HepG2 (cell line): ENCODE measurements around the gene CDKN1C. TPM values are rescaled to one million over a fixed set of nuclear protein-coding genes. Genes with fewer than 3 reads are reported as not detected.

Source experiments
- HNF4A ChIP-seq: sonication (generic); formaldehyde crosslinking; IDR thresholded peaks from 2 replicates; pipeline ENCODE4 v1.4.0; 2020; ENCODE audit warnings: missing genetic modification reagents
- HNF4G ChIP-seq, 2 experiments: sonication (generic) in 1 of 2; formaldehyde crosslinking in 1 of 2; IDR thresholded peaks; 2 replicates each; pipeline versions ENCODE4 v1.4.0 to v1.6.1; 2011 to 2020; ENCODE audit warnings: borderline replicate concordance in 2 of 2, low read depth in 2 of 2, mild to moderate bottlenecking in 2 of 2, low read length in 1 of 2, missing genetic modification reagents in 1 of 2, moderate library complexity in 1 of 2
- KAT2B ChIP-seq: fragments of 150-350 bp; IDR thresholded peaks from 2 replicates; pipeline ENCODE4 v1.6.1; 2014; ENCODE audit warnings: low read depth, low read length, borderline replicate concordance
- NFKB2 ChIP-seq: sonication (generic); formaldehyde crosslinking; IDR thresholded peaks from 2 replicates; pipeline ENCODE4 v1.4.0; 2020; ENCODE audit warnings: missing genetic modification reagents, borderline replicate concordance
- SAP130 ChIP-seq: IDR thresholded peaks from 2 replicates; pipeline ENCODE4 v1.6.1; 2016; ENCODE audit warnings: low read depth
- ZNF317 ChIP-seq: sonication (generic); formaldehyde crosslinking; IDR thresholded peaks from 2 replicates; pipeline ENCODE4 v1.5.0; 2020; ENCODE audit warnings: mild to moderate bottlenecking, missing genetic modification reagents
- ZNF33B ChIP-seq: sonication (generic); formaldehyde crosslinking; IDR thresholded peaks from 2 replicates; pipeline ENCODE4 v1.5.1; 2020; ENCODE audit warnings: mild to moderate bottlenecking, missing genetic modification reagents
- ZSCAN29 ChIP-seq: sonication (generic); formaldehyde crosslinking; conservative IDR thresholded peaks from 2 replicates; pipeline ENCODE4 v1.4.0; 2020; ENCODE audit warnings: mild to moderate bottlenecking, missing genetic modification reagents
- polyA plus RNA-seq, 8 experiments: library from polyadenylated mRNA; depleted of rRNA in 3 of 8; stranded (reverse) in 7 of 8; unstranded in 1 of 8; fragments of >200 nt; fragmentation: Illumina TruSeq in 4 of 8; extraction: Trizol in 4 of 8; gene quantifications; 2 replicates each; pipeline versions ENCODE4 v1.2.1 to v1.2.3, GENCODE V29; 2011 to 2016; ENCODE audit warnings: low read depth in 4 of 8, missing spikeins in 1 of 8, mixed read lengths in 1 of 8; ENCODE audit not compliant: insufficient read depth in 1 of 8
- total RNA-seq, 5 experiments: library from RNA; depleted of rRNA; stranded (reverse); fragments of >200 nt; fragmentation: Illumina TruSeq; extraction: Trizol; gene quantifications; 2 replicates each; pipeline ENCODE4 v1.2.3, GENCODE V29; 2016; ENCODE audit warnings: low read depth in 1 of 5
- TF ChIP-seq, protein P1 (sequence below): sonication (generic); formaldehyde crosslinking; IDR thresholded peaks from 2 replicates; pipeline ENCODE4 v1.4.0; 2020; ENCODE audit warnings: missing genetic modification reagents, borderline replicate concordance
- TF ChIP-seq, protein P2 (sequence below): sonication (generic); formaldehyde crosslinking; IDR thresholded peaks from 2 replicates; pipeline ENCODE4 v1.9.0; 2022; ENCODE audit warnings: missing genetic modification reagents, mild to moderate bottlenecking, borderline replicate concordance
- TF ChIP-seq, protein P3 (sequence below): sonication (generic); IDR thresholded peaks from 2 replicates; pipeline ENCODE4 v1.6.1; 2016; ENCODE audit warnings: low read depth, borderline replicate concordance
- TF ChIP-seq, protein P4 (sequence below): sonication (generic); formaldehyde crosslinking; IDR thresholded peaks from 2 replicates; pipeline ENCODE4 v1.4.0; 2020; ENCODE audit warnings: missing genetic modification reagents
- TF ChIP-seq, protein P5 (sequence below): sonication (generic); formaldehyde crosslinking; IDR thresholded peaks from 2 replicates; pipeline ENCODE4 v1.8.1; 2023; ENCODE audit warnings: missing genetic modification reagents, inconsistent platforms, borderline replicate concordance
- TF ChIP-seq, protein P6 (sequence below): sonication (generic); formaldehyde crosslinking; IDR thresholded peaks from 2 replicates; pipeline ENCODE4 v1.4.0; 2020; ENCODE audit warnings: mild to moderate bottlenecking, missing genetic modification reagents
- TF ChIP-seq, protein P7 (sequence below): IDR thresholded peaks from 2 replicates; pipeline ENCODE4 v1.6.1; 2016; ENCODE audit warnings: missing compliant biosample characterization, missing genetic modification reagents, borderline replicate concordance
- TF ChIP-seq, protein P8 (sequence below): sonication (generic); formaldehyde crosslinking; IDR thresholded peaks from 2 replicates; pipeline ENCODE4 v1.4.0; 2020; ENCODE audit warnings: missing genetic modification reagents

The CDKN1C gene
- total and polyA plus RNA-seq, 2 of the 13 experiments (the other 11 are each of a cell fraction or from before 2014, with no cell fraction given), result not detected

DNA sequence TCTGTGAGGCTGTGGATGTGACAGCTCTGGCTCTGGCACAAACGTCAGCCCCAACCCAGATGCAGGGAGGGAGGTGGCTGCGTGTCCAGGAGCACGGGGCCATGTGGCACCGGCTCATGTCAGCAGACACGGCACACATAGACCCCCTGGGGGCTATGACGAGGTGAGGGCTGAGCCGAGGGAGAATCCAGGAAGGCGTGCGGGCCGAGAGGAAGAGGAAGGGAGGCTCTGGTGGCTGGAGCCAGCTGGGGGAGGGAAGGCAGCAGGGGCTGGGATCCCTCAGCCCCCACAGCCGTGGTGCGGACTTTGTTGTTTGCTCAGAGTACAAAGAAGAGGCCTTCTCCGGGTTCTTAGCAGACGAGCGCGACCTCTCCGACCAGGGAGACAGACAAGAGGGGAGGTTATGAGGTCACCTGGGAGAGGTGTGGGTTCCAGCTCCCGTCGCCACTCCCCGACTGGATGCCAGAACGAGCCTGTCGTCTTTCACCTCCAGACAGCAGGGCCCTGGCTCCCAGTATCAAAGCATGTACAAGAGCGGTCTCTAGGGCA lies 46.1 kb downstream of the CDKN1C start (continued):
- TF ChIP-seq, protein P1, sequence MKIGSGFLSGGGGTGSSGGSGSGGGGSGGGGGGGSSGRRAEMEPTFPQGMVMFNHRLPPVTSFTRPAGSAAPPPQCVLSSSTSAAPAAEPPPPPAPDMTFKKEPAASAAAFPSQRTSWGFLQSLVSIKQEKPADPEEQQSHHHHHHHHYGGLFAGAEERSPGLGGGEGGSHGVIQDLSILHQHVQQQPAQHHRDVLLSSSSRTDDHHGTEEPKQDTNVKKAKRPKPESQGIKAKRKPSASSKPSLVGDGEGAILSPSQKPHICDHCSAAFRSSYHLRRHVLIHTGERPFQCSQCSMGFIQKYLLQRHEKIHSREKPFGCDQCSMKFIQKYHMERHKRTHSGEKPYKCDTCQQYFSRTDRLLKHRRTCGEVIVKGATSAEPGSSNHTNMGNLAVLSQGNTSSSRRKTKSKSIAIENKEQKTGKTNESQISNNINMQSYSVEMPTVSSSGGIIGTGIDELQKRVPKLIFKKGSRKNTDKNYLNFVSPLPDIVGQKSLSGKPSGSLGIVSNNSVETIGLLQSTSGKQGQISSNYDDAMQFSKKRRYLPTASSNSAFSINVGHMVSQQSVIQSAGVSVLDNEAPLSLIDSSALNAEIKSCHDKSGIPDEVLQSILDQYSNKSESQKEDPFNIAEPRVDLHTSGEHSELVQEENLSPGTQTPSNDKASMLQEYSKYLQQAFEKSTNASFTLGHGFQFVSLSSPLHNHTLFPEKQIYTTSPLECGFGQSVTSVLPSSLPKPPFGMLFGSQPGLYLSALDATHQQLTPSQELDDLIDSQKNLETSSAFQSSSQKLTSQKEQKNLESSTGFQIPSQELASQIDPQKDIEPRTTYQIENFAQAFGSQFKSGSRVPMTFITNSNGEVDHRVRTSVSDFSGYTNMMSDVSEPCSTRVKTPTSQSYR (CRISPR knock-in tag), result peak; percentile 65; the same call in 1 of the 2 replicates
- no peak for TF ChIP-seq ZNF33B
- TF ChIP-seq, protein P2, sequence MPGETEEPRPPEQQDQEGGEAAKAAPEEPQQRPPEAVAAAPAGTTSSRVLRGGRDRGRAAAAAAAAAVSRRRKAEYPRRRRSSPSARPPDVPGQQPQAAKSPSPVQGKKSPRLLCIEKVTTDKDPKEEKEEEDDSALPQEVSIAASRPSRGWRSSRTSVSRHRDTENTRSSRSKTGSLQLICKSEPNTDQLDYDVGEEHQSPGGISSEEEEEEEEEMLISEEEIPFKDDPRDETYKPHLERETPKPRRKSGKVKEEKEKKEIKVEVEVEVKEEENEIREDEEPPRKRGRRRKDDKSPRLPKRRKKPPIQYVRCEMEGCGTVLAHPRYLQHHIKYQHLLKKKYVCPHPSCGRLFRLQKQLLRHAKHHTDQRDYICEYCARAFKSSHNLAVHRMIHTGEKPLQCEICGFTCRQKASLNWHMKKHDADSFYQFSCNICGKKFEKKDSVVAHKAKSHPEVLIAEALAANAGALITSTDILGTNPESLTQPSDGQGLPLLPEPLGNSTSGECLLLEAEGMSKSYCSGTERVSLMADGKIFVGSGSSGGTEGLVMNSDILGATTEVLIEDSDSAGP, result peak; percentile 42; the same call in 1 of the 2 replicates
- TF ChIP-seq, protein P3, sequence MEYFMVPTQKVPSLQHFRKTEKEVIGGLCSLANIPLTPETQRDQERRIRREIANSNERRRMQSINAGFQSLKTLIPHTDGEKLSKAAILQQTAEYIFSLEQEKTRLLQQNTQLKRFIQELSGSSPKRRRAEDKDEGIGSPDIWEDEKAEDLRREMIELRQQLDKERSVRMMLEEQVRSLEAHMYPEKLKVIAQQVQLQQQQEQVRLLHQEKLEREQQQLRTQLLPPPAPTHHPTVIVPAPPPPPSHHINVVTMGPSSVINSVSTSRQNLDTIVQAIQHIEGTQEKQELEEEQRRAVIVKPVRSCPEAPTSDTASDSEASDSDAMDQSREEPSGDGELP, result peak; percentile 24; the same call in 1 of the 2 replicates
- TF ChIP-seq, protein P4, sequence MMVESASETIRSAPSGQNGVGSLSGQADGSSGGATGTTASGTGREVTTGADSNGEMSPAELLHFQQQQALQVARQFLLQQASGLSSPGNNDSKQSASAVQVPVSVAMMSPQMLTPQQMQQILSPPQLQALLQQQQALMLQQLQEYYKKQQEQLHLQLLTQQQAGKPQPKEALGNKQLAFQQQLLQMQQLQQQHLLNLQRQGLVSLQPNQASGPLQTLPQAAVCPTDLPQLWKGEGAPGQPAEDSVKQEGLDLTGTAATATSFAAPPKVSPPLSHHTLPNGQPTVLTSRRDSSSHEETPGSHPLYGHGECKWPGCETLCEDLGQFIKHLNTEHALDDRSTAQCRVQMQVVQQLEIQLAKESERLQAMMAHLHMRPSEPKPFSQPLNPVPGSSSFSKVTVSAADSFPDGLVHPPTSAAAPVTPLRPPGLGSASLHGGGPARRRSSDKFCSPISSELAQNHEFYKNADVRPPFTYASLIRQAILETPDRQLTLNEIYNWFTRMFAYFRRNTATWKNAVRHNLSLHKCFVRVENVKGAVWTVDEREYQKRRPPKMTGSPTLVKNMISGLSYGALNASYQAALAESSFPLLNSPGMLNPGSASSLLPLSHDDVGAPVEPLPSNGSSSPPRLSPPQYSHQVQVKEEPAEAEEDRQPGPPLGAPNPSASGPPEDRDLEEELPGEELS (CRISPR knock-in tag), result peak; percentile 23; the same call in 1 of the 2 replicates
- 0 out of 2 replicates have a peak, but pooled peaks have one; percentile 71 for TF ChIP-seq ZSCAN29 (CRISPR knock-in tag)
- TF ChIP-seq ZNF317, result no peak
- TF ChIP-seq KAT2B, result no peak
- TF ChIP-seq, protein P5, sequence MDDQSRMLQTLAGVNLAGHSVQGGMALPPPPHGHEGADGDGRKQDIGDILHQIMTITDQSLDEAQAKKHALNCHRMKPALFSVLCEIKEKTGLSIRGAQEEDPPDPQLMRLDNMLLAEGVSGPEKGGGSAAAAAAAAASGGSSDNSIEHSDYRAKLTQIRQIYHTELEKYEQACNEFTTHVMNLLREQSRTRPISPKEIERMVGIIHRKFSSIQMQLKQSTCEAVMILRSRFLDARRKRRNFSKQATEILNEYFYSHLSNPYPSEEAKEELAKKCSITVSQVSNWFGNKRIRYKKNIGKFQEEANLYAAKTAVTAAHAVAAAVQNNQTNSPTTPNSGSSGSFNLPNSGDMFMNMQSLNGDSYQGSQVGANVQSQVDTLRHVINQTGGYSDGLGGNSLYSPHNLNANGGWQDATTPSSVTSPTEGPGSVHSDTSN (CRISPR knock-in tag), result no peak
- TF ChIP-seq SAP130 (CRISPR knock-in tag), result peak; percentile 45
- peak; percentile 56 for TF ChIP-seq HNF4A (CRISPR knock-in tag)
- TF ChIP-seq, protein P6, sequence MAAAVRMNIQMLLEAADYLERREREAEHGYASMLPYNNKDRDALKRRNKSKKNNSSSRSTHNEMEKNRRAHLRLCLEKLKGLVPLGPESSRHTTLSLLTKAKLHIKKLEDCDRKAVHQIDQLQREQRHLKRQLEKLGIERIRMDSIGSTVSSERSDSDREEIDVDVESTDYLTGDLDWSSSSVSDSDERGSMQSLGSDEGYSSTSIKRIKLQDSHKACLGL (CRISPR knock-in tag), result peak; percentile 43; the same call in 1 of the 2 replicates
- TF ChIP-seq, protein P7, sequence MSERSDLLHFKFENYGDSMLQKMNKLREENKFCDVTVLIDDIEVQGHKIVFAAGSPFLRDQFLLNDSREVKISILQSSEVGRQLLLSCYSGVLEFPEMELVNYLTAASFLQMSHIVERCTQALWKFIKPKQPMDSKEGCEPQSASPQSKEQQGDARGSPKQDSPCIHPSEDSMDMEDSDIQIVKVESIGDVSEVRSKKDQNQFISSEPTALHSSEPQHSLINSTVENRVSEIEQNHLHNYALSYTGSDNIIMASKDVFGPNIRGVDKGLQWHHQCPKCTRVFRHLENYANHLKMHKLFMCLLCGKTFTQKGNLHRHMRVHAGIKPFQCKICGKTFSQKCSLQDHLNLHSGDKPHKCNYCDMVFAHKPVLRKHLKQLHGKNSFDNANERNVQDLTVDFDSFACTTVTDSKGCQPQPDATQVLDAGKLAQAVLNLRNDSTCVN (CRISPR knock-in tag), result 0 out of 2 replicates have a peak, but pooled peaks have one; percentile 18
- TF ChIP-seq HNF4G (IDR thresholded peaks at IDR 0.05; ENCODE audit: borderline replicate concordance, low read depth, low read length), result peak; percentile 34; the same call in 1 of the 2 replicates
- TF ChIP-seq HNF4G (CRISPR knock-in tag; IDR thresholded peaks at IDR 0.05; ENCODE audit: borderline replicate concordance, low read depth), result no peak
- 0 out of 2 replicates have a peak, but pooled peaks have one; percentile 39 for TF ChIP-seq NFKB2 (CRISPR knock-in tag)
- TF ChIP-seq, protein P8, sequence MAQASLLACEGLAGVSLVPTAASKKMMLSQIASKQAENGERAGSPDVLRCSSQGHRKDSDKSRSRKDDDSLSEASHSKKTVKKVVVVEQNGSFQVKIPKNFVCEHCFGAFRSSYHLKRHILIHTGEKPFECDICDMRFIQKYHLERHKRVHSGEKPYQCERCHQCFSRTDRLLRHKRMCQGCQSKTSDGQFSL (CRISPR knock-in tag), result no peak
